ENCODE results near the gene NUDT17. TPM values are rescaled to one million over a fixed set of nuclear protein-coding genes. Genes with fewer than 3 reads are reported as not detected.

NUDT17 gene
- total RNA-seq, 1 experiment from 2014 or later, result 4.0 TPM

DNA sequence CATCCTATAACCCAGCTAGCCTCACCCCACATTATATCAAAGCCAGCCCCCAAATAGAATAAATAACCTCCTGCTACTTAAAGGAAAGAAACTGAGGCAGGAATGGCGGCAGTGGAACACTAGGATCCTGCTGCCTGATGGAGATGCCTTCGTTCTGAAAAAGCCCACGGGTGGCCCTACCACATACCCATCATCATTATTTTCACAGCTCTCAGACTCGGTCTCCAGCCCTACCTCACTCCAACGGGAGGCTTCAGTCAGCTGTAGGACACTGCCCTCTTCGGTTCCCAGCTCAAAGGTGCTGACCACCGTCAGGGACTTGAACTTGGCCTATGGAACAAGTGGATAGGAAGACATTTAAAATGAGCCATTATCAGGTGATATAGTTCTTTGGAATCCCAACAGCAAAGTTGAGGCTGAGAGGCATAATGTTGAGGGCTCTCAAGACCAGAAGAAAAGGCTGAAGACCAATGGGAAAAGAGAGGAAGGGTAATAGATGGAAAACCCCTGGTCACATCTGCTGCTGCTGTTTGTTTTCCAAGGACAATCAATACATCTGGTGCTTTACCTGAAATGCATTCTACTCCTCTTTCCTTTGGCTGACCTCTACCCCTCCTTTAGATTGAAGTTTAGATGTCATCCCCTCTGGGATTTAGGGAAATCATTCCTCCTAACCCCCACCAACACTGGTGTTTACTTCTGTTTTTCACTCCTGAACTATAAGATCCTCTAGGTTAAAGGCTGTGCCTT is 48.1 kb downstream of the NUDT17 start:
- H3K9me3 Mint-ChIP-seq, result no peaks in the 10 kb centered on the region
- no peak overlapping the region for H3K27ac Mint-ChIP-seq

More for the DNA sequence above, 48.1 kb downstream of the NUDT17 start:
- Mint-ChIP-seq H3K27me3 (ENCODE audit: low read depth) (peaks cover 20% of the 10 kb centered on the region), H3K36me3 (ENCODE audit: insufficient read depth in 1 of 3, low read depth in 3 of 3) (no peaks in the 10 kb centered on the region), H3K4me3 (no peak overlapping the region), H3K4me1 (peaks cover 4 to 9% of the 10 kb centered on the region in 2 experiments)
- Histone ChIP-seq H2BK15ac (ENCODE audit: low read depth, low read length) (no peak overlapping the region; the same call in 1 of the 2 replicates), H3K4me1 (ENCODE audit: insufficient read depth, low read length) (no peaks in the 10 kb centered on the region), H2BK120ac (ENCODE audit: low read depth, low read length, poor library complexity, severe bottlenecking) (no peak overlapping the region), H3K18ac (ENCODE audit: insufficient read length, low read depth, low read length) (no peak overlapping the region), H3K23ac (ENCODE audit: insufficient read length, low read depth, low read length) (no peak overlapping the region), H3K79me1 (ENCODE audit: insufficient read depth, low read depth, low read length, poor library complexity, severe bottlenecking) (no peaks in the 10 kb centered on the region), H2BK5ac (ENCODE audit: insufficient read length, low read length) (no peak overlapping the region), H3K27me3 (ENCODE audit: insufficient read depth, low read length) (no peaks in the 10 kb centered on the region), H3K23me2 (ENCODE audit: insufficient read length, low read depth, low read length, poor library complexity, severe bottlenecking) (peaks cover 4% of the 10 kb centered on the region), H3K14ac (ENCODE audit: insufficient read depth, low read length) (no peak overlapping the region), H4K20me1 (ENCODE audit: control insufficient read depth, insufficient read depth, insufficient read length) (no peaks in the 10 kb centered on the region), H3K9ac (ENCODE audit: extremely low read depth, insufficient read length, low read length) (no peak overlapping the region), H4K8ac (replicated peaks; ENCODE audit: insufficient read length, low read depth, low read length) (no peak overlapping the region), H3K56ac (ENCODE audit: insufficient read length, low read depth, low read length) (no peak overlapping the region), H2BK12ac (ENCODE audit: insufficient read length, low read depth, low read length) (no peak overlapping the region), H4K91ac (ENCODE audit: insufficient read length, low read depth, low read length) (no peak overlapping the region), H4K5ac (ENCODE audit: insufficient read length, low read depth, low read length) (no peak overlapping the region), H3K4ac (ENCODE audit: low read depth, low read length) (no peak overlapping the region), H2BK20ac (ENCODE audit: low read depth, low read length, poor library complexity, severe bottlenecking) (no peak overlapping the region), H3K4me2 (ENCODE audit: insufficient read depth, insufficient read length, low read length) (no peak overlapping the region), H2AK5ac (ENCODE audit: insufficient read length, low read length) (no peak overlapping the region), H3K9me3 (ENCODE audit: control insufficient read depth, low read depth, low read length) (no peaks in the 10 kb centered on the region), H3T11ph (ENCODE audit: low read length) (no peak overlapping the region), H2AFZ (ENCODE audit: low read length) (no peak overlapping the region), H3K79me2 (ENCODE audit: insufficient read depth, low read length) (no peaks in the 10 kb centered on the region), H3K27ac (ENCODE audit: insufficient read length, low read depth, low read length) (no peak overlapping the region)
- no CpG with 5 or more reads among the region's 7 CpGs for WGBS (ENCODE audit: extremely low coverage, insufficient read length, low lambda C conversion rate)
- TF ChIP-seq, protein P1, sequence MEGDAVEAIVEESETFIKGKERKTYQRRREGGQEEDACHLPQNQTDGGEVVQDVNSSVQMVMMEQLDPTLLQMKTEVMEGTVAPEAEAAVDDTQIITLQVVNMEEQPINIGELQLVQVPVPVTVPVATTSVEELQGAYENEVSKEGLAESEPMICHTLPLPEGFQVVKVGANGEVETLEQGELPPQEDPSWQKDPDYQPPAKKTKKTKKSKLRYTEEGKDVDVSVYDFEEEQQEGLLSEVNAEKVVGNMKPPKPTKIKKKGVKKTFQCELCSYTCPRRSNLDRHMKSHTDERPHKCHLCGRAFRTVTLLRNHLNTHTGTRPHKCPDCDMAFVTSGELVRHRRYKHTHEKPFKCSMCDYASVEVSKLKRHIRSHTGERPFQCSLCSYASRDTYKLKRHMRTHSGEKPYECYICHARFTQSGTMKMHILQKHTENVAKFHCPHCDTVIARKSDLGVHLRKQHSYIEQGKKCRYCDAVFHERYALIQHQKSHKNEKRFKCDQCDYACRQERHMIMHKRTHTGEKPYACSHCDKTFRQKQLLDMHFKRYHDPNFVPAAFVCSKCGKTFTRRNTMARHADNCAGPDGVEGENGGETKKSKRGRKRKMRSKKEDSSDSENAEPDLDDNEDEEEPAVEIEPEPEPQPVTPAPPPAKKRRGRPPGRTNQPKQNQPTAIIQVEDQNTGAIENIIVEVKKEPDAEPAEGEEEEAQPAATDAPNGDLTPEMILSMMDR (conservative IDR thresholded peaks at IDR 0.05), result no peak
- DNase-seq, result no peak
